ENCODE data around the gene PRDX1. TPM values are rescaled to one million over a fixed set of nuclear protein-coding genes. Genes with fewer than 3 reads are reported as not detected.

Gene PRDX1
- total RNA-seq, 2 donors from 2014 or later: 64.6 to 103 TPM

DNA sequence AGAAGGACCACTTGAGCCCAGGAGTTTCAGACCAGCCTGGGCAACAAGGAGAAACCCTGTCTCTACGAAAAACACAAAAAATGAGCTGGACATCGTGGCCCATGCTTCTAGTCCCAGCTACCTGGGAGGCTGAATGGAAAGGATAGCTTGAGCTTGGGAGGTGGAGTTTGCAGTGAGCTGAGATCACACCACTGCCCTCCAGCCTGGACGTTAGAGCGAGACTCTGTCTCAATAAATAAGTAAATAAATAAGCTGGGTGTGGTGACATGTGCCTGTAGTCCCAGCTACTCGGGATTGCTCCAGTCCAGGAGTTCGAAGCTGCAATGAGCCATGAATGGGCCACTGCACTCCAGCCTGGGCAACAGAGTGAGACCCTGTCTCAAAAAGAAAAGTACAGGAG, 32.5 kb upstream of the PRDX1 start:
- H3K4me1 ChIP-seq: peaks cover 65% of the 10 kb centered on the region
- no peak overlapping the region for H3K27ac ChIP-seq
- no peaks in the 10 kb centered on the region for H3K9me3 ChIP-seq
- ATAC-seq (no peak), DNase-seq (no peak)
- H3K27me3 ChIP-seq: no peaks in the 10 kb centered on the region
- intact Hi-C loops (cut with DNase I): no loop called here
- no peak overlapping the region for H3K4me3 ChIP-seq
- 66 to 69% methylated on average over 6 of the region's 6 CpGs for WGBS, 2 donors
- no peaks in the 10 kb centered on the region for H3K36me3 ChIP-seq (replicated peaks in 1 of 2; ENCODE audit: insufficient read depth in 1 of 2, low read depth in 2 of 2)
- TF ChIP-seq, protein P1, sequence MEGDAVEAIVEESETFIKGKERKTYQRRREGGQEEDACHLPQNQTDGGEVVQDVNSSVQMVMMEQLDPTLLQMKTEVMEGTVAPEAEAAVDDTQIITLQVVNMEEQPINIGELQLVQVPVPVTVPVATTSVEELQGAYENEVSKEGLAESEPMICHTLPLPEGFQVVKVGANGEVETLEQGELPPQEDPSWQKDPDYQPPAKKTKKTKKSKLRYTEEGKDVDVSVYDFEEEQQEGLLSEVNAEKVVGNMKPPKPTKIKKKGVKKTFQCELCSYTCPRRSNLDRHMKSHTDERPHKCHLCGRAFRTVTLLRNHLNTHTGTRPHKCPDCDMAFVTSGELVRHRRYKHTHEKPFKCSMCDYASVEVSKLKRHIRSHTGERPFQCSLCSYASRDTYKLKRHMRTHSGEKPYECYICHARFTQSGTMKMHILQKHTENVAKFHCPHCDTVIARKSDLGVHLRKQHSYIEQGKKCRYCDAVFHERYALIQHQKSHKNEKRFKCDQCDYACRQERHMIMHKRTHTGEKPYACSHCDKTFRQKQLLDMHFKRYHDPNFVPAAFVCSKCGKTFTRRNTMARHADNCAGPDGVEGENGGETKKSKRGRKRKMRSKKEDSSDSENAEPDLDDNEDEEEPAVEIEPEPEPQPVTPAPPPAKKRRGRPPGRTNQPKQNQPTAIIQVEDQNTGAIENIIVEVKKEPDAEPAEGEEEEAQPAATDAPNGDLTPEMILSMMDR (IDR thresholded peaks at IDR 0.05): no peak
- no peak for TF ChIP-seq POLR2A (IDR thresholded peaks at IDR 0.05)

DNA sequence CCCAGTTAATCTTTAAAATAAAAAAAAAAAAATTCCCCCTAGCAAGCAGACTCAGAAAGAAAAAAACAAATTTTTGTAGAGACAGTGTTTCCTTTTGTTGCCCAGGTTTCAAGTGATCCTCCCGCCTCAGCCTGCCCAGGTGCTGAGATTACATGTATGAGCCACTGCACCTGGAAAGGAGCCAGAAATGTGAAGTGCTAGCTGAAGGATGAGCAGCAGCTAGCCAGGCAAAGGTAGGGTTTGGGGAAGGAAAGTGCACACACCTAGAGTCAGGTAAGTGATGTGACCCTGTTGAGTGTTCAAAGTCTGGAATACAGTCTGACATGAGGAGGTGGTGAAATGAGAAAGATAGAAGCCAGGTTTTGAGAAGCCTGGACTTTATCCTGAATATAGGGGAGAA, 30.6 kb upstream of the PRDX1 start:
- DNase-seq (peak; percentile 65 to 83 (median 77)), ATAC-seq (peak; percentile 10)
- intact Hi-C loops (cut with DNase I): no loop called here
- H3K36me3 ChIP-seq (replicated peaks in 1 of 2; ENCODE audit: insufficient read depth in 1 of 2, low read depth in 2 of 2): no peaks in the 10 kb centered on the region
- no peaks in the 10 kb centered on the region for H3K9me3 ChIP-seq
- 5 to 17% methylated on average over 1 of the region's 1 CpG for WGBS, 2 donors
- H3K4me3 ChIP-seq: no peak overlapping the region
- no peak for TF ChIP-seq POLR2A (IDR thresholded peaks at IDR 0.05)
- TF ChIP-seq, protein P1 (IDR thresholded peaks at IDR 0.05): no peak
- peaks cover 47% of the 10 kb centered on the region for H3K4me1 ChIP-seq
- H3K27ac ChIP-seq: peak overlapping the region in 3 of 4 donors; percentile 19 to 97 (median 89)
- H3K27me3 ChIP-seq: no peaks in the 10 kb centered on the region

DNA sequence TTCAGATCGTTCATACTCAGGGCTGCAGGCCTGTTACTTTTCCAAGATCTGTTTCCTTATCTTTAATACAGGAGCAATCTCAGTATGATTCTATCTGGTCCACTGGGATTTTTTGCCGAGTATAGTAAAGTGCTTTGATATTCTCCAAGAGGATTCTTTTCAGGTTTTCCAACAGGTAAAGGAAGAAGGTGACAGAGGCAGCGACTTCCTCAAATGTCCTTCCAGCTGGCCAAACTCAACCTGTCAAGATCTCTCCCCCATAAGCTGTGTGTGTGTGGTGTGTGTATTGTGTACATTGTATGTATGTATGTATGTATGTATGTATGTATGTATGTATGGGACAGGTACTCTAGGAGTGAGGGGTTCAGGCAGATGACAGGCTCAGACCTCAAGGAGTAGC, 30.0 kb upstream of the PRDX1 start:
- WGBS, 2 donors: 1 to 5% methylated on average over 3 of the region's 3 CpGs
- Histone ChIP-seq H3K4me1 (peaks cover 40% of the 10 kb centered on the region), H3K4me3 (peak overlapping the region; percentile 51 to 70), H3K27me3 (no peaks in the 10 kb centered on the region), H3K9me3 (no peaks in the 10 kb centered on the region), H3K27ac (peak overlapping the region in 3 of 4 donors; percentile 89 to 97 (median 94)), H3K36me3 (replicated peaks in 1 of 2; ENCODE audit: insufficient read depth in 1 of 2, low read depth in 2 of 2) (no peaks in the 10 kb centered on the region)
- ATAC-seq (no peak), DNase-seq (no peak)
- no peak for TF ChIP-seq POLR2A (IDR thresholded peaks at IDR 0.05)
- TF ChIP-seq, protein P1 (IDR thresholded peaks at IDR 0.05): no peak
- intact Hi-C loops (cut with DNase I): no loop called here

DNA sequence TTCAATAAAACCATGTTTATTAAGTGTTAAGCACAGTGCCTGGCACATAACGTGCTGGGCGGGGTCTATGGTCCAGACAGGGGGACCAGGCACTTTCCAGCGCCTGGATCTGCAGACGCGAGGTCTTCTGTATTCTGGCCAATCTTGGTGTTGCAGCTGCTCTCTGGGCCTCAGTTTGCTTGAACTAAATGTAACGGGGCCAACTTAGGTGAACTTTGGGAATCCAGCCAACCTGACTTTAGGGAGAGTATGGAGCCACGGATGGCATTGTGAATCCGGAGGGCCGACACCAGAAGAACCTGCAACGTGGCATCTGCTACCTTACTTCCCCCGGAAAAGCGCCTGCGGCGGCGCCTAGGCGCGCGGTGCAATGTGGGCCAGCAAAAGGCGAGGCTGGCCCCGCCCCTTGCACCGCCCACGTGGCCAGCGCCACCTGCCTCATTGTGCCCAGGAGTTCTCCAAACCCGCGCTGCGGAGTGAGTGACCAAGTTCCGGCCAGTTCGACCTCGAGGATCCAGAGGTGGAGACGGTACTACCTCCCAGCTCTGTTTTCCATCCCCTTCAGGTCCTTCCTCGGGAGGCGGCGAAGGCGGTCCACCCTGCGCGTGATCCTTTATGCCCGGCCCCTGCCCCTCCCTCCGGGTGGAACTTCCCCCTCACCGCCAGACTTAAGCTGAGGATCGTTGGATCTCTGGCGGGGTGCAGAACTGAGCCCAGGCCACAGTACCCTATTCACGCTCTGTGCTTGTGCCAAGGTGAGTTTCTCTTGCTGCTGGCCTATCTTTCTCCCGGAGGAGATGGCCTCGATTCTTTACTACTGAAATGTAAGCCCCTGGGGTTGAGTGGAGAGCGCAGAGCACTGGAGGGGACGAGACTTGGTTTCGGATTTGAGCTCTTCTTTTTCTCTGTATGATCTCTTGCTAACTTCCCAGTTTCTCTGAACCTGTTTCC, 29.0 kb upstream of the PRDX1 start, which contains the start of gene AKR1A1:
Gene AKR1A1, plus strand, starts transcription at position 426 of the 951 bp plus-strand sequence. CDS start 10,969 bp downstream, outside the sequence.
- peak; percentile 66 to 83 (median 79) for TF ChIP-seq POLR2A (IDR thresholded peaks at IDR 0.05)
- TF ChIP-seq, protein P1 (IDR thresholded peaks at IDR 0.05): peak in 3 of 7 experiments; percentile 1 to 36 (median 28)
- 2 to 6% methylated on average over 9 to 45 of the region's 47 CpGs for WGBS, 2 donors
- no peaks in the 10 kb centered on the region for H3K36me3 ChIP-seq (replicated peaks in 1 of 2; ENCODE audit: insufficient read depth in 1 of 2, low read depth in 2 of 2)
- H3K4me3 ChIP-seq: peak within 1 kb of the TSS; percentile 51 to 70
- H3K9me3 ChIP-seq: no peaks in the 10 kb centered on the region
- no peaks in the 10 kb centered on the region for H3K27me3 ChIP-seq
- peaks cover 37% of the 10 kb centered on the region for H3K4me1 ChIP-seq
- ATAC-seq (peak; percentile 97), DNase-seq (peak; percentile 91 to 92 (median 92))
- H3K27ac ChIP-seq: peak within 1 kb of the TSS; percentile 85 to 97 (median 92)
- intact Hi-C loops (cut with DNase I): no loop called here
